Ovary (tissue), 10 donors: ENCODE results near the gene POMZP3. TPM values are rescaled to one million over a fixed set of nuclear protein-coding genes. Genes with fewer than 3 reads are reported as not detected.
"Not testable (repeated sequence)": the region's sequence is repeated elsewhere in the genome, so short reads cannot be mapped to it uniquely, and the experiment has no call there.

Source experiments
- DNase-seq, 5 donors: peaks; one replicate each; pipeline ENCODE4 v3.0.0-alpha.2; 2019 to 2020
- H3K27ac ChIP-seq, 2 donors: fragments of 200-600 bp; one replicate each; pipeline versions ENCODE4 v1.5.1 to v1.8.0; 2019 to 2022
- H3K27me3 ChIP-seq: fragments of 200-600 bp; one replicate; pipeline ENCODE4 v1.8.0; 2022
- H3K36me3 ChIP-seq: fragments of 200-600 bp; sonication (generic); one replicate; pipeline ENCODE4 v1.5.1; 2019
- H3K4me1 ChIP-seq: one replicate; pipeline ENCODE4 v1.8.1; 2013; ENCODE audit warnings: mild to moderate bottlenecking, moderate library complexity; ENCODE audit not compliant: insufficient read depth
- H3K4me3 ChIP-seq: fragments of 200-600 bp; sonication (generic); one replicate; pipeline ENCODE4 v1.5.1; 2017
- H3K9me3 ChIP-seq, 2 donors: fragments of 200-600 bp in 1 of 2; sonication (generic) in 1 of 2; one replicate each; pipeline versions ENCODE4 v1.5.1 to v1.8.1; 2013 to 2019; ENCODE audit warnings: mild to moderate bottlenecking in 1 of 2, moderate library complexity in 1 of 2
- POLR2A ChIP-seq: fragments of 450-650 bp; IDR thresholded peaks from one replicate; pipeline ENCODE4 v1.6.1; 2017; ENCODE audit warnings: antibody characterized with exemption, mild to moderate bottlenecking, moderate library complexity
- WGBS, 3 donors: extraction: QIAGEN DNeasy Blood & Tissue Kit in 1 of 3; methylation state at CpG; one replicate each; pipeline versions ENCODE4 v1.1.5 to v1.1.7; 2013 to 2017; 5-methylcytosine and 5-hydroxymethylcytosine counted together
- intact Hi-C, 4 donors: fragments of 100-400 bp; cut with DNase I; formaldehyde crosslinking; loops; one replicate each; pipeline versions ENCODE4 v1.11.0 to v1.15.1; 2022 to 2023
- long read RNA-seq, 3 donors: library from polyadenylated mRNA in 2 of 3; unstranded in 2 of 3; transcript quantifications; one replicate each; pipeline ENCODE4 v2.0.0 and lab custom pipeline, GENCODE V29; 2021 to 2026
- polyA plus RNA-seq, 2 donors: library from polyadenylated mRNA; stranded (reverse); fragments of 200-250 nt in 1 of 2; fragments of 350-450 nt in 1 of 2; fragmentation: Illumina TruSeq in 1 of 2; extraction: RNeasy Lipid Tissue Mini Kit (QIAGEN cat#74804) in 1 of 2; gene quantifications; one replicate each; pipeline ENCODE4 v1.2.3, GENCODE V29; 2013 to 2014
- total RNA-seq, 7 donors: library from RNA; depleted of rRNA in 2 of 7; stranded (reverse); fragments of >200 nt in 2 of 7; fragmentation: NEBNext Ultra II Directional in 3 of 7; extraction: Animal tissue kit (Norgen Biotek cat#: 25700) in 3 of 7; gene quantifications; one replicate each; pipeline versions ENCODE4 v1.1.0 to v1.2.4, GENCODE V29; 2016 to 2023
- donor health status: DM: no; HTN: no; CAD: no; lungs with moderate emphysema.
- donor health status: DM: no; HTN: no; CAD: no.
- donor health status: Bipolar disorder and iron deficiency.
- donor health status: DM: yes; HTN: yes; CAD: no.
- donor health status: DM: no; HTN: no; CAD: no.
- donor health status: DM: yes; HTN: yes; CAD: no.

The POMZP3 gene
- total RNA-seq (10 to 100 TPM in 4 of 7 donors, 1 to 10 TPM in 3; 5.2 to 36.2 (median 16.9) TPM), polyA plus RNA-seq (10 to 100 TPM; 10.2 to 15.3 TPM)
- long read RNA-seq, donor 1, transcript POMZP3-202 (7 exons, 1,490 nt) = major isoform, 7 of 12 reads
- long read RNA-seq, donor 1, partial matches to known transcripts = 1 of 12 reads
- long read RNA-seq, donor 1, other reads (novel, unspliced or antisense) = 2 of 12 reads
- long read RNA-seq, donor 2, transcript POMZP3-202 (7 exons, 1,490 nt) = major isoform, 6 of 12 reads
- long read RNA-seq, donor 2, partial matches to known transcripts = 6 of 12 reads
- long read RNA-seq, donor 2, other reads (novel, unspliced or antisense) = 0 of 12 reads
- long read RNA-seq, donor 3, transcript POMZP3-202 (7 exons, 1,490 nt) = major isoform, 37 of 43 reads
- long read RNA-seq, donor 3, partial matches to known transcripts = 2 of 43 reads
- long read RNA-seq, donor 3, other reads (novel, unspliced or antisense) = 3 of 43 reads

GRCh38 chr7:76626989-76627642 is at the start of gene POMZP3:
Gene POMZP3 (minus strand): TSS chr7:76627279. CDS start chr7:76626064, 1,215 bp downstream.
- TF ChIP-seq POLR2A = peak; percentile 65
- H3K4me1 ChIP-seq, H3K9me3 ChIP-seq, H3K36me3 ChIP-seq, intact Hi-C loops, H3K27me3 ChIP-seq: not testable (repeated sequence)
- DNase-seq = peak; percentile 29 to 71 (median 37)
- Histone ChIP-seq H3K27ac (peak within 1 kb of the TSS; percentile 62 to 77), H3K4me3 (peak within 1 kb of the TSS; percentile 51)
- 0 to 1% (median 0%) methylated on average over 14 to 36 of the region's 78 CpGs for WGBS, 3 donors

GRCh38 chr7:76675783-76676182 is 48.7 kb upstream of the POMZP3 start:
- H3K4me3 ChIP-seq, intact Hi-C loops, H3K27me3 ChIP-seq, H3K36me3 ChIP-seq, H3K27ac ChIP-seq, DNase-seq, H3K9me3 ChIP-seq, H3K4me1 ChIP-seq: not testable (repeated sequence)
- WGBS, 3 donors = 93 to 96% (median 95%) methylated on average over 2 of the region's 2 CpGs

- H3K9me3 ChIP-seq, H3K4me3 ChIP-seq, H3K27me3 ChIP-seq, intact Hi-C loops, H3K27ac ChIP-seq, H3K36me3 ChIP-seq, DNase-seq, H3K4me1 ChIP-seq: not testable (repeated sequence)
- WGBS, 3 donors = 89 to 96% (median 91%) methylated on average over 5 of the region's 5 CpGs
These were observed 46.3 kb upstream of the POMZP3 start for GRCh38 chr7:76673346-76673745.

GRCh38 chr7:76659212-76659611 is 32.1 kb upstream of the POMZP3 start:
- DNase-seq, H3K36me3 ChIP-seq, H3K9me3 ChIP-seq, H3K27ac ChIP-seq, intact Hi-C loops, H3K4me3 ChIP-seq, H3K4me1 ChIP-seq, H3K27me3 ChIP-seq: not testable (repeated sequence)

GRCh38 chr7:76656425-76656824 is 29.3 kb upstream of the POMZP3 start:
- intact Hi-C loops, H3K9me3 ChIP-seq, H3K36me3 ChIP-seq, H3K4me3 ChIP-seq, H3K27ac ChIP-seq, H3K27me3 ChIP-seq, DNase-seq, H3K4me1 ChIP-seq: not testable (repeated sequence)
- WGBS, 3 donors = 28 to 45% (median 42%) methylated on average over 2 of the region's 2 CpGs

- intact Hi-C loops, H3K4me1 ChIP-seq, DNase-seq, H3K4me3 ChIP-seq, H3K9me3 ChIP-seq, H3K36me3 ChIP-seq, H3K27me3 ChIP-seq, H3K27ac ChIP-seq: not testable (repeated sequence)
- WGBS, 3 donors = 100% methylated on average over 1 of the region's 5 CpGs; no CpG with 5 or more reads in 2 of the 3 donors
These were observed 15.5 kb upstream of the POMZP3 start for GRCh38 chr7:76642620-76643019.

GRCh38 chr7:76637061-76637691 is 10.1 kb upstream of the POMZP3 start:
- H3K4me1 ChIP-seq, H3K9me3 ChIP-seq, DNase-seq, H3K27me3 ChIP-seq, H3K4me3 ChIP-seq, intact Hi-C loops, H3K36me3 ChIP-seq, H3K27ac ChIP-seq: not testable (repeated sequence)
- WGBS, 3 donors = 28 to 35% (median 33%) methylated on average over 6 to 7 of the region's 7 CpGs

GRCh38 chr7:76626581-76626980 is 498 bp downstream of the POMZP3 start:
- H3K27me3 ChIP-seq, H3K36me3 ChIP-seq, H3K4me1 ChIP-seq, H3K9me3 ChIP-seq, intact Hi-C loops: not testable (repeated sequence)
- peak overlapping the region; percentile 47 for H3K4me3 ChIP-seq
- H3K27ac ChIP-seq = peak overlapping the region; percentile 62 to 77
- peak in 4 of 5 donors; percentile 10 to 46 (median 38) for DNase-seq
- whole genome bisulfite sequencing, 3 donors = 0 to 3% (median 1%) methylated on average over 9 to 24 of the region's 34 CpGs

GRCh38 chr7:76619439-76620190 is 7.5 kb downstream of the POMZP3 start:
- intact Hi-C loops, H3K4me3 ChIP-seq, H3K27ac ChIP-seq, H3K36me3 ChIP-seq, DNase-seq, H3K27me3 ChIP-seq, H3K9me3 ChIP-seq, H3K4me1 ChIP-seq: not testable (repeated sequence)
- WGBS, 3 donors = 60 to 75% (median 69%) methylated on average over 3 to 7 of the region's 13 CpGs

GRCh38 chr7:76613783-76614182 is 13.3 kb downstream of the POMZP3 start:
- H3K36me3 ChIP-seq, H3K27me3 ChIP-seq, H3K27ac ChIP-seq, H3K9me3 ChIP-seq, H3K4me3 ChIP-seq, intact Hi-C loops, H3K4me1 ChIP-seq: not testable (repeated sequence)
- WGBS, 3 donors = 14% methylated on average over 2 of the region's 3 CpGs; no CpG with 5 or more reads in 2 of the 3 donors
- peak in 1 of 5 donors; percentile 46 for DNase-seq

GRCh38 chr7:76612232-76612631 is 14.8 kb downstream of the POMZP3 start:
- H3K4me1 ChIP-seq, H3K27ac ChIP-seq, H3K9me3 ChIP-seq, H3K27me3 ChIP-seq, intact Hi-C loops, DNase-seq, H3K36me3 ChIP-seq, H3K4me3 ChIP-seq: not testable (repeated sequence)
- WGBS, 3 donors = no CpG with 5 or more reads among the region's 3 CpGs
